Neural progenitor cell (in vitro differentiated cells): ENCODE measurements around the gene TFCP2L1. TPM values are rescaled to one million over a fixed set of nuclear protein-coding genes. Genes with fewer than 3 reads are reported as not detected.

ENCODE experiments used
- DNase-seq: peaks from one replicate; pipeline ENCODE4 v3.0.0-alpha.2; 2016; ENCODE audit warnings: low spot score
- H2AFZ ChIP-seq: fragments of 200-600 bp; sonication (generic); replicated peaks from 2 replicates; pipeline ENCODE4 v1.6.1; 2016; ENCODE audit warnings: antibody characterized with exemption
- H3F3A ChIP-seq: fragments of 200-600 bp; sonication (generic); 2 replicates; pipeline ENCODE4 v1.6.1; 2016; ENCODE audit warnings: antibody characterized with exemption, low read depth
- H3K27ac ChIP-seq: fragments of 200-600 bp; sonication (generic); 2 replicates; pipeline ENCODE4 v1.5.1; 2016; ENCODE audit warnings: mild to moderate bottlenecking
- H3K27me3 ChIP-seq: fragments of 200-600 bp; sonication (generic); 2 replicates; pipeline ENCODE4 v1.6.1; 2016; ENCODE audit warnings: mild to moderate bottlenecking, moderate library complexity
- H3K36me3 ChIP-seq: fragments of 200-600 bp; sonication (generic); 2 replicates; pipeline ENCODE4 v1.5.1; 2016
- H3K4me1 ChIP-seq: fragments of 200-600 bp; sonication (generic); 2 replicates; pipeline ENCODE4 v1.6.1; 2016; ENCODE audit warnings: mixed run types
- H3K4me2 ChIP-seq: fragments of 200-600 bp; sonication (generic); 2 replicates; pipeline ENCODE4 v1.6.1; 2016
- H3K4me3 ChIP-seq: fragments of 200-600 bp; sonication (generic); 2 replicates; pipeline ENCODE4 v1.5.1; 2016
- H3K79me2 ChIP-seq: fragments of 200-600 bp; sonication (generic); 2 replicates; pipeline ENCODE4 v1.6.1; 2016; ENCODE audit warnings: low read depth
- H3K9ac ChIP-seq: fragments of 200-600 bp; sonication (generic); 2 replicates; pipeline ENCODE4 v1.6.1; 2016
- H3K9me3 ChIP-seq: fragments of 200-600 bp; sonication (generic); 2 replicates; pipeline ENCODE4 v1.5.1; 2016; ENCODE audit warnings: low read depth
- H4K20me1 ChIP-seq: fragments of 200-600 bp; sonication (generic); 2 replicates; pipeline ENCODE4 v1.6.1; 2016; ENCODE audit warnings: low read depth
- H3K27ac Mint-ChIP-seq: 3 replicates; pipeline ENCODE4 v1.8.0; 2021; ENCODE audit warnings: mixed read lengths
- H3K27me3 Mint-ChIP-seq: 2 replicates; pipeline ENCODE4 v1.8.0; 2022; ENCODE audit warnings: low read depth, mild to moderate bottlenecking, inconsistent platforms, moderate library complexity, mixed read lengths; ENCODE audit not compliant: insufficient read depth
- H3K36me3 Mint-ChIP-seq: 3 replicates; pipeline ENCODE4 v1.8.0; 2021; ENCODE audit warnings: mixed read lengths
- H3K4me1 Mint-ChIP-seq: 3 replicates; pipeline ENCODE4 v1.8.0; 2021; ENCODE audit warnings: mixed read lengths
- H3K4me3 Mint-ChIP-seq: 3 replicates; pipeline ENCODE4 v1.8.0; 2021; ENCODE audit warnings: mild to moderate bottlenecking, moderate library complexity, mixed read lengths
- H3K9me3 Mint-ChIP-seq: 3 replicates; pipeline ENCODE4 v1.8.0; 2020; ENCODE audit warnings: mixed read lengths
- EZH2 ChIP-seq: fragments of 200-600 bp; sonication (generic); IDR thresholded peaks from 2 replicates; pipeline ENCODE4 v1.6.1; 2017; ENCODE audit warnings: antibody characterized with exemption, mild to moderate bottlenecking, moderate library complexity
- EZH2phosphoT487 ChIP-seq: fragments of 200-600 bp; sonication (generic); IDR thresholded peaks from 2 replicates; pipeline ENCODE4 v1.6.1; 2017; ENCODE audit warnings: antibody characterized with exemption
- total RNA-seq: library from RNA; depleted of rRNA; stranded (reverse); fragments of >200 nt; gene quantifications from 2 replicates; pipeline ENCODE4 v1.2.3, GENCODE V29; 2015; ENCODE audit warnings: low replicate concordance
- TF ChIP-seq, protein P1 (sequence below): fragments of 200-600 bp; sonication (generic); IDR thresholded peaks from 2 replicates; pipeline ENCODE4 v1.5.1; 2017; ENCODE audit warnings: antibody characterized with exemption, mild to moderate bottlenecking

Gene TFCP2L1
- total RNA-seq, 1 donor from 2014 or later, result 0.04 TPM

DNA sequence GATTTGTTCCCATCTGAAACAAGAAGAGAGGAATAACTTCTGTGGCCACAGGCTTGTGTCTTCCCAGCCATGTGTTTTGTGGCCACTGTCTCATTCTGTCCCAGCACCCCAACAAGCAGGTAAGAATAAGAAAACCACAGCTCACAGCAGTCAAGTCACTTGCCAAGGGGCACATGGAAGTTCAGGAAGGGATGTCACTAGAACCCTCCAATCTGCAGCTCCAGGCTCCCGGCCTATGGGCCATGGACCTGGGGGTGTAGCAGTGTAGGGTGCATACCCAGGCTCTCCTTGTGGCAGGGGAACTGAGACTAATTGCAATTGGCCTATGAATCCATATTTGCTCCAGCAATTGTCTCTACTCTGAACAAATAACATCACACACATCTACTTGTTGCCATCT lies 112.5 kb downstream of the TFCP2L1 start:
- TF ChIP-seq EZH2phosphoT487 (no peak), EZH2 (no peak)
- TF ChIP-seq, protein P1, sequence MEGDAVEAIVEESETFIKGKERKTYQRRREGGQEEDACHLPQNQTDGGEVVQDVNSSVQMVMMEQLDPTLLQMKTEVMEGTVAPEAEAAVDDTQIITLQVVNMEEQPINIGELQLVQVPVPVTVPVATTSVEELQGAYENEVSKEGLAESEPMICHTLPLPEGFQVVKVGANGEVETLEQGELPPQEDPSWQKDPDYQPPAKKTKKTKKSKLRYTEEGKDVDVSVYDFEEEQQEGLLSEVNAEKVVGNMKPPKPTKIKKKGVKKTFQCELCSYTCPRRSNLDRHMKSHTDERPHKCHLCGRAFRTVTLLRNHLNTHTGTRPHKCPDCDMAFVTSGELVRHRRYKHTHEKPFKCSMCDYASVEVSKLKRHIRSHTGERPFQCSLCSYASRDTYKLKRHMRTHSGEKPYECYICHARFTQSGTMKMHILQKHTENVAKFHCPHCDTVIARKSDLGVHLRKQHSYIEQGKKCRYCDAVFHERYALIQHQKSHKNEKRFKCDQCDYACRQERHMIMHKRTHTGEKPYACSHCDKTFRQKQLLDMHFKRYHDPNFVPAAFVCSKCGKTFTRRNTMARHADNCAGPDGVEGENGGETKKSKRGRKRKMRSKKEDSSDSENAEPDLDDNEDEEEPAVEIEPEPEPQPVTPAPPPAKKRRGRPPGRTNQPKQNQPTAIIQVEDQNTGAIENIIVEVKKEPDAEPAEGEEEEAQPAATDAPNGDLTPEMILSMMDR, result no peak
- no peaks in the 10 kb centered on the region for H3K4me1 ChIP-seq
- DNase-seq, result no peak
- H3K27me3 ChIP-seq, result no peaks in the 10 kb centered on the region
- no peak overlapping the region for H3K4me3 ChIP-seq
- no peak overlapping the region for H3K27ac ChIP-seq
- Mint-ChIP-seq H3K9me3 (peaks cover 9% of the 10 kb centered on the region), H3K36me3 (peaks cover 2% of the 10 kb centered on the region), H3K27me3 (peaks cover 6% of the 10 kb centered on the region), H3K4me1 (no peaks in the 10 kb centered on the region), H3K27ac (no peak overlapping the region), H3K4me3 (no peak overlapping the region)
- H3K79me2 ChIP-seq, result no peaks in the 10 kb centered on the region
- no peaks in the 10 kb centered on the region for H4K20me1 ChIP-seq
- H3F3A ChIP-seq, result no peaks in the 10 kb centered on the region
- no peak overlapping the region for H2AFZ ChIP-seq
- H3K9me3 ChIP-seq, result no peaks in the 10 kb centered on the region
- no peaks in the 10 kb centered on the region for H3K36me3 ChIP-seq
- H3K9ac ChIP-seq, result no peak overlapping the region
- H3K4me2 ChIP-seq, result no peak overlapping the region

DNA sequence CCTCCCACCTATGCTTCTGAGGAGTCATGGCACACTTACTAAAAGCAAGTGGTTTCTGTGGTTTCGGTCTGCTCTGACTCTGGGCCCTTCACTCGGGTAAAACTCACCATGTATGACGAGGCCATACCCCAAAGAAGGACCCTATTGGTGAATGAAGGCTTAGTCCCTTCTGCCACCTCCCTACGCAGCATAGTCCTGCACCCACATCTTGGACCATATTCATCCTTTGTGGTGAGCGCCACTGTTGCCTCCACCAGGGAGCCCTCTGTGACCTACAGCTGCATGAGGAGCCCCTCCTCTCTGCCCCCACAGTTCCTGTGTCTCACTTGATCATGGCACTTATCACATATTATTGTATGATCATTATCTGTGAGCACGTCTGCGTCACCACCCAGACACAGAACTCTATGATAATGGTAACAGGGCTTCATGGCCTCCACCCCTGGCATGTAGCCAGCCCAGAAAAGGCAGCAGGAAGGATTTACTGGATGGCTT lies 113.3 kb downstream of the TFCP2L1 start:
- DNase-seq, result no peak
- Histone ChIP-seq H3F3A (no peaks in the 10 kb centered on the region), H3K27ac (no peak overlapping the region), H3K4me1 (no peaks in the 10 kb centered on the region), H2AFZ (no peak overlapping the region), H3K4me3 (no peak overlapping the region), H3K27me3 (no peaks in the 10 kb centered on the region), H3K36me3 (no peaks in the 10 kb centered on the region), H4K20me1 (no peaks in the 10 kb centered on the region), H3K79me2 (no peaks in the 10 kb centered on the region), H3K9ac (no peak overlapping the region), H3K4me2 (no peak overlapping the region), H3K9me3 (no peaks in the 10 kb centered on the region)
- peaks cover 2% of the 10 kb centered on the region for H3K36me3 Mint-ChIP-seq
- no peak overlapping the region for H3K4me3 Mint-ChIP-seq
- H3K27ac Mint-ChIP-seq, result no peak overlapping the region
- no peak for TF ChIP-seq EZH2
- TF ChIP-seq EZH2phosphoT487, result no peak
- TF ChIP-seq, protein P1, result no peak
- H3K27me3 Mint-ChIP-seq, result peaks cover 6% of the 10 kb centered on the region
- H3K4me1 Mint-ChIP-seq, result no peaks in the 10 kb centered on the region
- peaks cover 9% of the 10 kb centered on the region for H3K9me3 Mint-ChIP-seq

- peaks cover 6% of the 10 kb centered on the region for H3K27me3 Mint-ChIP-seq
- no peak overlapping the region for H3K9ac ChIP-seq
- H3K4me3 Mint-ChIP-seq, result no peak overlapping the region
- no peak for DNase-seq
- no peaks in the 10 kb centered on the region for H3K9me3 ChIP-seq
- no peaks in the 10 kb centered on the region for H3K4me1 Mint-ChIP-seq
- no peak overlapping the region for H3K4me2 ChIP-seq
- H3K36me3 Mint-ChIP-seq, result peaks cover 2% of the 10 kb centered on the region
- H3K27ac Mint-ChIP-seq, result no peak overlapping the region
- TF ChIP-seq EZH2 (no peak), EZH2phosphoT487 (no peak)
- TF ChIP-seq, protein P1, result no peak
- H3F3A ChIP-seq, result no peaks in the 10 kb centered on the region
- H3K27ac ChIP-seq, result no peak overlapping the region
- H3K27me3 ChIP-seq, result no peaks in the 10 kb centered on the region
- H3K4me1 ChIP-seq, result no peaks in the 10 kb centered on the region
- no peak overlapping the region for H2AFZ ChIP-seq
- no peaks in the 10 kb centered on the region for H4K20me1 ChIP-seq
- no peaks in the 10 kb centered on the region for H3K36me3 ChIP-seq
- peaks cover 9% of the 10 kb centered on the region for H3K9me3 Mint-ChIP-seq
- H3K4me3 ChIP-seq, result no peak overlapping the region
- H3K79me2 ChIP-seq, result no peaks in the 10 kb centered on the region
Observed at GRCh38 chr2:121170577-121170976, 114.4 kb downstream of the TFCP2L1 start.
